GM21825 (cell line): ENCODE measurements around the gene INS.

ENCODE experiments used
- ATAC-seq: cut with Tn5 transposase; IDR thresholded peaks from one replicate; pipeline ENCODE4 v1.9.1; 2021; ENCODE audit warnings: mild to moderate bottlenecking, moderate library complexity; ENCODE audit not compliant: unreplicated experiment

INS gene

GRCh38 chr11:2160736-2161259, at the start of gene INS:
Gene INS (minus strand): TSS chr11:2161209. CDS start chr11:2160971, 238 bp downstream.
- ATAC-seq: no peak

- ATAC-seq: no peak
These were observed 49.5 kb upstream of the INS start for GRCh38 chr11:2210366-2211112.

DNA sequence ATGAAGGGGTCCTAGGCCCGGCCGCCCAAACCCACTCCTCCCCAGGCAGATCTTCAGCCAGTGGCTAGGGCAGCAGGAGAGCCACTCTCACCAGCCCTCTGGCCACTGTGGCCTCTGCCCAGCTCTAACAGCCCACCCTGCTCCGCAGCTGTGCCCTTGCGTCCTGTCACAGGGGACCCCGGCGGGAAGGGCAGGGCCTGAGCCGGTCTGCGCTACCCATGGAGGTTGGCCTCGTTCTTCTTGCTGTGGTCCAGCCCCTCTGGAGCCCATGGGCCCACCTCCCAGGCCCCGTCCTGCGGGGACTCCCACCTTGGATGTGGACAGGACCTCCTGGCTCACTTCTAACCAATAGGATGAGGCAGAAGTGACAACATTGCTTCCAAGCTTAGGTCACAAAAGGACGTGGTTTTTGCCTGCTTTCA, 48.9 kb upstream of the INS start:
- no peak for ATAC-seq

GRCh38 chr11:2209370-2209801, 48.4 kb upstream of the INS start:
- ATAC-seq: no peak

GRCh38 chr11:2208691-2209369, 47.8 kb upstream of the INS start:
- no peak for ATAC-seq

DNA sequence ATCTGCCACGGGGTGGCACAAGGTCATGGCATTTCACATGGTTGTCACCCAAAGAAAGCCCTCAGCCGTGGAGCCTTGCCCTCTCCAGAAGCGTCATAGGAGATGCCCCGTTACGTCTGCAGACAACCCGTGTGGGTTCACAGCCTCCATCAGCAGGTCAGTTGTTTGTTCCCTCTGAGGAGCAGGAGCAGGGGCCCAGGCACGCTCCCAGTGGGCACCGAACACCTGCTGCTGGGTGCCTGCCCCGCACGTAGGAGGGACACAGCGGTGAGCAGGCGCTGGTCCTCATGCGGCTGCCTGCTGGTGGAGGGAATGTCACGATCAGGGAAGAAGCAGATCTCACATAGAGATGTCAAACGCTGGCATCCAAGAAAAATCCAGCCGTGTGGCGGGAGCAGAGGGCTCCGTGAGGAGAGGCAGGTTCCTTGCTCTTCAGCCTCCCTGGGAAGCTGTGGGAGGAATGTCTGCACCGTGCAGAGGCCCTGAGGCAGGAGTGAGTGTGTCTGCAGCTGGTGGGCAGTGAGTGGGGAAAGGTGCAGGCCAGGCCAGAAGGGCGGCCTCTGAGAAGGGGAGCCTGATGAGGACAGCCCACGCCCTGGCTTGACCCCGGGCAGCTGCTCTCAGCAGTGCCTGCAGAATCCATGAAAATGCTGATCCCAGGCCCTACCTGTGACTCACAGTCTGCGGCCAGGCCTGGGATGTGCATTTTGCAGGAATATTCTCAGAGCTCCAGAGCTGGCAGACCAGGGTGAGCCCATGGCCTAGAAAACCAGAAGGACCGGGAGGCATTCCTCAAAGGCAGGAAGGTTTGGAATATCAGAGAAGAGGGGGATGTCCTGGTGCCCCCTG, 47.0 kb upstream of the INS start:
- ATAC-seq: no peak

- ATAC-seq: no peak
These were observed 46.2 kb upstream of the INS start for GRCh38 chr11:2207212-2207611.

DNA sequence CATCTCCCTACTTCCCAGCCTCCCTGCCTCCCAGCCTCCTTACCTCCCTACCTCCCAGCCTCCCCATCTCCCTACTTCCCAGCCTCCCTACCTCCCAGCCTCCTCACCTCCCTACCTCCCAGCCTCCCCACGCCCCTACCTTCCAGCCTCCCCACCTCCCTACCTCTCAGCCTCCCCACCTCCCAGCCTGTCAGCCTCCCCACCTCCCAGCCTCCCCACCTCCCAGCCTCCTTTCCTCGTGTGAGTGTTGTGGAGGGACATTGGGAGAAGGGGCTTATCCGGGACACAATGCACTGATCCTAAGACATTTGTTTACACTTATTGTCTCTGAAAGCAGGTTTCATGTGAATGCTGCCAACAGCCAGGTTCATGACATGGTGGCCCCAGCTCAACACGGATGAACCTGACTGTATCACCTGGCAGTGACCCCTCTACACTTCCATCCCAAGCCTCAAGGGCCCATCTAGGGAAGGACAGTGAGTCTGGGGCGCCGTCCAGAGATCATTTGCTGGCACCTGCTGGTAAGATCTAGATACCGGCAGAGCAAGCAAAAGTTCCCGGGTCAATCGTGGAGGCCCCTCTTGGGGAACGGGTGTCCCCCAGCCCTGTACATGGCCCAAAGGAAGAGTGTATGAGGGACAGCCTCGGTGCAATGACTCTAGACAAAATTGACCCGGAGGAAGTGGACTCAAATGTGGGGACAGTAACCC, 45.1 kb upstream of the INS start:
- no peak for ATAC-seq

DNA sequence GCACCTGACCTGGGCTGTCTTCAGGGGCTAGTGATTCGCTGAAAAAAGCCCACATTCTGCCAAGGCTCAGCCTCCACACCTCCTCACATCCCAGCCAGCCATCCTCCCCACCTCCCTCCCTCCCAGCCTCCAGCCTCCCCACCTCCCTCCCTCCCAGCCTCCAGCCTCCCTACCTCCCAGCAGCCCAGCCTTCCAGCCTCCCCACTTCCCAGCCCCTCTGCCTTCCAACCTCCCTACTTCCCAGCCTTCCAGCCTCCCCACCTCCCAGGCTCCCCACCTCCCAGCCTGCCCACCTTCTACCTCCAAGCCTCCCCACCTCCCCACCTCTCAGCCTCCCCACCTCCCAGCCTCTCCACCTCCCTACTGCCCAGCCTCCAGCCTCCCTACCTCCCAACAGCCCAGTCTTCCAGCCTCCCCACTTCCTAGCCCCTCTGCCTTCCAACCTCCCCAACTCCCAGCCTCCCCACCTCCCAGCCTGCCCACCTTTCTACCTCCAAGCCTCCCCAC, 44.3 kb upstream of the INS start:
- no peak for ATAC-seq

GRCh38 chr11:2204361-2205213, 43.6 kb upstream of the INS start:
- ATAC-seq: no peak

DNA sequence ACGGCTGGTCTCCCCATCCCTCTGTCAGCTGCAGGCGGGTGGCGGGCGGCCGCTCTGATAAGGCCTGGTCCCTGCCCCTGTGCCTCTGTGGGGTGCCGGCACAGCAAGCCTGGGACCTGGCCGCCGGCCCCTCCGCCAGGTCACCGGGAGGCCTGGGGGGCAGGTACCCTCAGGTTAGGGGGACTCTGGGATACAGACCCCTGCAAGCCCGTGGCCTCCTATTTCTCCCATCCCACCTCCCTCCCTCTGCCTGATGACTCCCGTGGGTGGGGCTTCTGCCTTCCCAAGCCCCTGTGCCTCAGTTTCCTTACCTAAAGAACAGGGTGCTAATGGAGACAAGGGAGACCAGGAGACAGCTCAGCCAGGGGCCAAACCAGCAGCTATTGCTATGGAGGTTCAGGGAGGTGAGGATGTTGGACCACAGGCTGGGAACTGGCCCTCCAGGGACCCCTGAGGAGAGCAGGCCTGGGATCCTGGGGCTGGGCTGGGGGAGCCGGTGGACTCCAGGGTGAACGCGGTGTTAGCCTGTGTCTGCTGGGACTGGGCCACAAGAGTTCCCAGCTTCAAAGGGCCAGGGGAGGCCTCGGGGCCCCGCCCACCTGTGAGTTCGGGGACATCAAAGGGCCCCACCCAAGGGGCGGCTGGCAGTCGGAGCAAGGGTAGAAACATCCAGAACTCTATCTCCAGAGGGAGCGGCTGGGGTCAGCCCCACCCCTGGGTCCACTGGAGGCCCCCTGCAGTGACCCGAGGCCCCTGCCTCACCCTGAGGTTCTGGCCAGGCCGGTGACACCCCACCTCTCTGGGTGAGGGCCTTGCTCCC, 42.6 kb upstream of the INS start:
- ATAC-seq: no peak

DNA sequence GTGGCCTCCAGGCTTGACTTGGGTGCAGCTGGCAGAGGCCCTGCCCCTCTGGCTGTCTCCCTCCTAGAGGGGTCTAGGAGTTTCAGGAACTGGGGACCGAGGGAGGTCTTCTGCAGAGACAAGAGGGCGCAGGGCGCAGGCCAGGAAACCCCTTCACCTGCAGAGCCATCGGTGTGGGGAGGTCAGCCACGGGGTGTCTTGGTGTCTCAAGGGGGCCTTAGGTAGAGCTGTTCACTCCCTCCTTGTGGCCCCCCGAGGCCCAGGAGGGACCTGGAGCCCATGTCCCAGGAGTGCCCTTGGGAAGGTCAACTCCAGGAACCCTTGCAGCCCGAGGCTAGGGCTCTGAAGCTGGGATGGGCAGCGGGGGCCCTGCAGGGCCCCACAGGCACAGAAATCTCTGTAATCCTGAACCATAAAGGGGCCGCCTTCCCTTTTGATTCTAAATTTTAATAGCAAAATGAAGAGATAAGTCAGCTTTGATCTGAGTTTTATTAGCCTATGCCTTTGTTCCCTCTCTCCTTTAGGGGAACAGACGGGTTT, 42.0 kb upstream of the INS start:
- ATAC-seq: no peak

GRCh38 chr11:2202071-2202899, 41.3 kb upstream of the INS start:
- ATAC-seq: no peak

GRCh38 chr11:2201542-2201941, 40.5 kb upstream of the INS start:
- ATAC-seq: no peak

DNA sequence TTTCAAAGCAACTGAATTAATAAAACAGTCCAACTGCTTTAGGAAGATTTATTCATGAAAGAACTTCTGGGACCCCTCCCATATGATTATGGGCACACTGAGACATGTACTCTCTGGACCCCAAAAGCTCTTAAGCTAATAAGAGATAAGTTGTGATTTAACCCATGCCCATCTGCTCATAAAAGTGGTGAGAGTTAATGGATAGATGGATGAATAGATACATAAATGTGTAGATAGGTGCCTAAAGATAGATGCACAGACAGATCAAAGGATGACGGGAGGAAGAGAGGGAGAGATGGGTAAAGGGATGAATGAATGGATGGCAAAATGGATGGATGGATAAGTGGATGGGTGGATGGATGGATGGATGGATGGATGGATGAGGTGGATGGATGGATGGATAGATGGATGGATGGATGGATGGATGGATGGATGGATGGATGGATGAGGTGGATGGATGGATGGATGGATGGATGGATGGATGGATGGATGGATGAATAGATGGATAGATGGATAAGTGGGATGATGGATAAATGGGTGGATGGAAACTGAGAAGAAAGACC, 40.0 kb upstream of the INS start:
- ATAC-seq: no peak

DNA sequence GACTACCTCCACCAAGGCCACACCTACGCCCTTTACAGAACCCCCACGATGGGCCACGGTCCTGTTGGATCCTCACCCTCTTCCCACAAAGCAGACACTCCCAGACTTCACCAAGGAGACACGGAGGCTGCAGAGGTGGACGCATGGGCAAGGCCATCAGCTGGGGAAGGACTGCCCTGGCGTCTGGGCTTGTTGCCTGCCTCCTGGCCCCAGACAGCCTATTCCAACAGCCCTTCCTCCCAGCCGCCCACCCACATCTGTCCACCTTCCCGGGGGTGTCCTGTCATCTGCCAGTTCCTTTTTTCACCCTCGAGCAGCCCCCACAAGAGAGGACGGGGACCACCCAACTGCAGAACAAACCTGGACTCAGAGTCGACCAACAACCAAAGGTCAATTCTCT, 39.5 kb upstream of the INS start:
- no peak for ATAC-seq
